SK-N-SH (cell line): ENCODE results near the gene PRMT3.
"Not testable (repeated sequence)": the region's sequence is repeated elsewhere in the genome, so short reads cannot be mapped to it uniquely, and the experiment has no call there.

ENCODE experiments used
- EP300 ChIP-seq, 2 experiments: IDR thresholded peaks; 2 replicates each; pipeline versions ENCODE4 v1.4.0 to v1.6.1; 2012; ENCODE audit warnings: borderline replicate concordance in 1 of 2, low read depth in 1 of 2, low read length in 1 of 2
- GABPA ChIP-seq: IDR thresholded peaks from 2 replicates; pipeline ENCODE4 v1.4.0; 2012; ENCODE audit warnings: low read depth, mild to moderate bottlenecking
- MXI1 ChIP-seq: IDR thresholded peaks from 2 replicates; pipeline ENCODE4 v1.6.1; 2012; ENCODE audit warnings: mild to moderate bottlenecking, low read depth, low read length, improper control_type of control experiment
- NFIC ChIP-seq: IDR thresholded peaks from 2 replicates; pipeline ENCODE4 v1.4.0; 2012; ENCODE audit warnings: borderline replicate concordance
- POLR2AphosphoS5 ChIP-seq: IDR thresholded peaks from 2 replicates; pipeline ENCODE4 v1.6.1; 2012; ENCODE audit warnings: low read depth, low read length
- SIN3A ChIP-seq: IDR thresholded peaks from 2 replicates; pipeline ENCODE4 v1.6.1; 2012; ENCODE audit warnings: low read depth, mild to moderate bottlenecking, low read length, moderate library complexity, borderline replicate concordance
- TAF1 ChIP-seq: IDR thresholded peaks from 2 replicates; pipeline ENCODE4 v1.6.1; 2012; ENCODE audit warnings: low read depth, mild to moderate bottlenecking, low read length, moderate library complexity, borderline replicate concordance
- TF ChIP-seq, protein P1 (sequence below): fragments of 200-600 bp; sonication (generic); IDR thresholded peaks from 2 replicates; pipeline ENCODE4 v1.6.1; 2017; ENCODE audit warnings: antibody characterized with exemption, mild to moderate bottlenecking, moderate library complexity
- TF ChIP-seq, protein P2 (sequence below): IDR thresholded peaks from 2 replicates; pipeline ENCODE4 v1.4.0; 2012; ENCODE audit warnings: low read depth
- TF ChIP-seq, protein P3 (sequence below): IDR thresholded peaks from 2 replicates; pipeline ENCODE4 v1.4.0; 2012; ENCODE audit warnings: low read depth, borderline replicate concordance

DNA sequence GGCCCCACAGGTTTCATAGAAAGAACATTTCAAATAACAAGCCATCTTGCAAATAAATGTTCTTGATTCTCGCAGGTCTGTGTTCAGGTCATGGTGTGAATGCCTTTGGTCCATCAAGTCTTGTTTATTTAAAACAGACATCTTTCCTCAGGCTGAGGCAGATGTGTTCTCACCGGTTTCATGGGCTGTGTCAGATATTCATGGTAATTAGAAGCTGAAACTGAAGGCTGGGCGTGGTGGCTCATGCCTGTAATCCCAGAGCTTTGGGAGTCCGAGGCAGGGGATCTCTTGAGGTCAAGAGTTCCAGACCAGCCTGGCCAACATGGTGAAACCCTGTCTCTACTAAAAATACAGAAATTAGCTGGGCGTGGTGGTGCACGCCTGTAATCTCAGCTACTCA is 22.1 kb upstream of the PRMT3 start:
- TF ChIP-seq, protein P1, sequence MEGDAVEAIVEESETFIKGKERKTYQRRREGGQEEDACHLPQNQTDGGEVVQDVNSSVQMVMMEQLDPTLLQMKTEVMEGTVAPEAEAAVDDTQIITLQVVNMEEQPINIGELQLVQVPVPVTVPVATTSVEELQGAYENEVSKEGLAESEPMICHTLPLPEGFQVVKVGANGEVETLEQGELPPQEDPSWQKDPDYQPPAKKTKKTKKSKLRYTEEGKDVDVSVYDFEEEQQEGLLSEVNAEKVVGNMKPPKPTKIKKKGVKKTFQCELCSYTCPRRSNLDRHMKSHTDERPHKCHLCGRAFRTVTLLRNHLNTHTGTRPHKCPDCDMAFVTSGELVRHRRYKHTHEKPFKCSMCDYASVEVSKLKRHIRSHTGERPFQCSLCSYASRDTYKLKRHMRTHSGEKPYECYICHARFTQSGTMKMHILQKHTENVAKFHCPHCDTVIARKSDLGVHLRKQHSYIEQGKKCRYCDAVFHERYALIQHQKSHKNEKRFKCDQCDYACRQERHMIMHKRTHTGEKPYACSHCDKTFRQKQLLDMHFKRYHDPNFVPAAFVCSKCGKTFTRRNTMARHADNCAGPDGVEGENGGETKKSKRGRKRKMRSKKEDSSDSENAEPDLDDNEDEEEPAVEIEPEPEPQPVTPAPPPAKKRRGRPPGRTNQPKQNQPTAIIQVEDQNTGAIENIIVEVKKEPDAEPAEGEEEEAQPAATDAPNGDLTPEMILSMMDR = not testable (repeated sequence)
- TF ChIP-seq, protein P2, sequence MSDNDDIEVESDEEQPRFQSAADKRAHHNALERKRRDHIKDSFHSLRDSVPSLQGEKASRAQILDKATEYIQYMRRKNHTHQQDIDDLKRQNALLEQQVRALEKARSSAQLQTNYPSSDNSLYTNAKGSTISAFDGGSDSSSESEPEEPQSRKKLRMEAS = not testable (repeated sequence)
- TF ChIP-seq GABPA; MXI1; TAF1; EP300 (IDR thresholded peaks at IDR 0.05; ENCODE audit: borderline replicate concordance in 1 of 2, low read depth in 1 of 2, low read length in 1 of 2); SIN3A; NFIC; POLR2AphosphoS5: not testable (repeated sequence)
- TF ChIP-seq, protein P3, sequence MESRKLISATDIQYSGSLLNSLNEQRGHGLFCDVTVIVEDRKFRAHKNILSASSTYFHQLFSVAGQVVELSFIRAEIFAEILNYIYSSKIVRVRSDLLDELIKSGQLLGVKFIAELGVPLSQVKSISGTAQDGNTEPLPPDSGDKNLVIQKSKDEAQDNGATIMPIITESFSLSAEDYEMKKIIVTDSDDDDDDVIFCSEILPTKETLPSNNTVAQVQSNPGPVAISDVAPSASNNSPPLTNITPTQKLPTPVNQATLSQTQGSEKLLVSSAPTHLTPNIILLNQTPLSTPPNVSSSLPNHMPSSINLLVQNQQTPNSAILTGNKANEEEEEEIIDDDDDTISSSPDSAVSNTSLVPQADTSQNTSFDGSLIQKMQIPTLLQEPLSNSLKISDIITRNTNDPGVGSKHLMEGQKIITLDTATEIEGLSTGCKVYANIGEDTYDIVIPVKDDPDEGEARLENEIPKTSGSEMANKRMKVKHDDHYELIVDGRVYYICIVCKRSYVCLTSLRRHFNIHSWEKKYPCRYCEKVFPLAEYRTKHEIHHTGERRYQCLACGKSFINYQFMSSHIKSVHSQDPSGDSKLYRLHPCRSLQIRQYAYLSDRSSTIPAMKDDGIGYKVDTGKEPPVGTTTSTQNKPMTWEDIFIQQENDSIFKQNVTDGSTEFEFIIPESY = not testable (repeated sequence)
